ENCODE measurements around the gene DHODH.

DNA sequence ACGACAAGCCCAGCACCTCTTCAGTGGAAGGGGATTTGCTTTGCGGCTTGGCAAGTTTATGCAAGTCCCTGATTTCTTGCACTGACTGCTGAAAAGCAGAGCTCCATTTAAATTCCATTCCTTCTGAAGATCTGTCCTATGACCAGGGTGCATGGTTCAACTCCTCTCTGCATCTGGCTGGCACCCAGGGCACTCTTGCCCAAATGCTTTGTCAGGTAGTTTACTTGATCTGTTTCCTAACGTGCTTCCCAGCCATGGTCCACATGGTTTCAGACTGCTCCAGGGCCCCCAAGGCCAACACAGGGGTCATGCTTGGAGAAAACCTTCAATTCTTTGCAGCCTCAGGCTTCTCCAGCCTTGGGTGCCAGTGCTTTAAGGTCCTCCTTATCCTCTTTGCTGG lies 34.5 kb downstream of the DHODH start:
- TF ChIP-seq CTCF (conservative IDR thresholded peaks at IDR 0.05; ENCODE audit: low read depth in 2 of 2) (no peak), POLR2AphosphoS5 (IDR thresholded peaks at IDR 0.05; ENCODE audit: low read depth) (no peak), CREB1 (CRISPR knock-in tag; IDR thresholded peaks at IDR 0.05; ENCODE audit: low read depth) (no peak), EZH2phosphoT487 (IDR thresholded peaks at IDR 0.05; ENCODE audit: unreplicated experiment) (no peak), STAT1 (IDR thresholded peaks at IDR 0.05; ENCODE audit: unreplicated experiment) (no peak)
